A549 (cell line): ENCODE measurements around the gene COA8. TPM values are rescaled to one million over a fixed set of nuclear protein-coding genes. Genes with fewer than 3 reads are reported as not detected.

ENCODE experiments used
- ATAC-seq, 2 experiments: fragments of 200-7000 bp in 1 of 2; fragments of >200 bp in 1 of 2; cut with Nextera tagmentation in 1 of 2; cut with Tn5 transposase in 1 of 2; 3 replicates each; pipeline versions ENCODE4 v1.8.0 to v1.9.1; 2018 to 2020; ENCODE audit warnings: mild to moderate bottlenecking in 1 of 2, moderate library complexity in 1 of 2
- CTCF ChIA-PET: fragments of 300-600 bp; sonication (Branson Sonifier 250); formaldehyde crosslinking; extraction: SDS; loops from one replicate; lab custom pipeline; 2021; ENCODE audit warnings: antibody characterized with exemption, inconsistent platforms; lab: Yijun Ruan, JAX
- POLR2A ChIA-PET: fragments of 350-600 bp; formaldehyde crosslinking; extraction: SDS; loops from one replicate; lab custom pipeline; 2021; ENCODE audit warnings: antibody characterized with exemption, inconsistent platforms; lab: Yijun Ruan, JAX
- DNase-seq, 2 experiments: peaks; one replicate each; pipeline versions ENCODE4 v3.0.0 to v3.0.0-alpha.2; 2011 to 2016; ENCODE audit warnings: low read depth in 1 of 2, low spot score in 1 of 2
- FAIRE-seq: peaks from 2 replicates; lab custom pipeline; 2011; peaks lifted over from hg19 to GRCh38; lab: Jason Lieb, UNC
- H3K27ac ChIP-seq, 2 experiments: fragments of >200 bp; sonication (Bioruptor Twin); formaldehyde crosslinking; 3 replicates each; pipeline ENCODE4 v1.5.1; 2016 to 2017
- H3K4me1 ChIP-seq: fragments of >200 bp; sonication (Bioruptor Twin); formaldehyde crosslinking; 3 replicates; pipeline ENCODE4 v1.6.1; 2016
- H3K4me2 ChIP-seq: fragments of >200 bp; sonication (Bioruptor Twin); formaldehyde crosslinking; 3 replicates; pipeline ENCODE4 v1.6.1; 2016
- H3K4me3 ChIP-seq: fragments of >200 bp; sonication (Bioruptor Twin); formaldehyde crosslinking; 3 replicates; pipeline ENCODE4 v1.5.1; 2016
- H3K9me3 ChIP-seq: fragments of >200 bp; sonication (Bioruptor Twin); formaldehyde crosslinking; 3 replicates; pipeline ENCODE4 v1.6.1; 2016
- CBX8 ChIP-seq: fragments of 200-600 bp; sonication (generic); IDR thresholded peaks from 2 replicates; pipeline ENCODE4 v1.6.1; 2016
- CHD2 ChIP-seq: fragments of 150-350 bp; IDR thresholded peaks from 2 replicates; pipeline ENCODE4 v1.6.1; 2014; ENCODE audit warnings: low read length; ENCODE audit not compliant: partially characterized antibody
- CTCF ChIP-seq: fragments of >200 bp; sonication (Bioruptor Twin); formaldehyde crosslinking; IDR thresholded peaks from 3 replicates; pipeline ENCODE4 v1.5.1; 2016
- ELK1 ChIP-seq: fragments of 150-350 bp; IDR thresholded peaks from 2 replicates; pipeline ENCODE4 v1.6.1; 2014; ENCODE audit warnings: low read depth, mild to moderate bottlenecking, low read length
- FOSL2 ChIP-seq, 2 experiments: fragments of 450-650 bp in 1 of 2; fragments of >200 bp in 1 of 2; sonication (Bioruptor Twin) in 1 of 2; formaldehyde crosslinking; IDR thresholded peaks; 2 replicates each; pipeline versions ENCODE4 v1.5.0 to v1.6.1; 2016 to 2020; ENCODE audit warnings: mild to moderate bottlenecking in 1 of 2, moderate library complexity in 1 of 2
- FOXS1 ChIP-seq: fragments of 250-450 bp; sonication (Bioruptor Pico); IDR thresholded peaks from 2 replicates; pipeline ENCODE4 v1.5.0; 2020; ENCODE audit warnings: mild to moderate bottlenecking, moderate library complexity
- HEYL ChIP-seq: fragments of 250-450 bp; sonication (Bioruptor Pico); IDR thresholded peaks from 2 replicates; pipeline ENCODE4 v1.8.0; 2021; ENCODE audit warnings: mild to moderate bottlenecking, moderate library complexity
- HOXB13 ChIP-seq: fragments of 250-450 bp; sonication (Bioruptor Pico); IDR thresholded peaks from 2 replicates; pipeline ENCODE4 v1.5.0; 2020; ENCODE audit warnings: low read depth, mild to moderate bottlenecking, moderate library complexity
- JUNB ChIP-seq: fragments of >200 bp; sonication (Bioruptor Twin); formaldehyde crosslinking; IDR thresholded peaks from 2 replicates; pipeline ENCODE4 v1.6.1; 2016
- KDM1A ChIP-seq: fragments of 200-600 bp; sonication (generic); IDR thresholded peaks from 2 replicates; pipeline ENCODE4 v1.6.1; 2016; ENCODE audit warnings: low read depth, mild to moderate bottlenecking
- MAZ ChIP-seq: fragments of 150-350 bp; IDR thresholded peaks from 2 replicates; pipeline ENCODE4 v1.6.1; 2014; ENCODE audit warnings: antibody characterized with exemption, low read depth, low read length, borderline replicate concordance
- MYC ChIP-seq: IDR thresholded peaks from 2 replicates; pipeline ENCODE4 v1.6.1; 2012; ENCODE audit warnings: mild to moderate bottlenecking, inconsistent platforms, low read length, improper control_type of control experiment, borderline replicate concordance
- NFE2L2 ChIP-seq: fragments of 150-350 bp; conservative IDR thresholded peaks from 2 replicates; pipeline ENCODE4 v1.6.1; 2014; ENCODE audit warnings: low read length
- NR3C1 ChIP-seq: fragments of >200 bp; sonication (Bioruptor Twin); formaldehyde crosslinking; IDR thresholded peaks from 3 replicates; pipeline ENCODE4 v1.6.1; 2017
- POLR2AphosphoS2 ChIP-seq: conservative IDR thresholded peaks from 2 replicates; pipeline ENCODE4 v1.6.1; 2012; ENCODE audit warnings: low read length, improper control_type of control experiment, inconsistent platforms
- REST ChIP-seq: fragments of 200-600 bp; sonication (generic); IDR thresholded peaks from 2 replicates; pipeline ENCODE4 v1.6.1; 2016; ENCODE audit warnings: antibody characterized with exemption, mild to moderate bottlenecking, moderate library complexity
- TFCP2L1 ChIP-seq: fragments of 250-450 bp; sonication (Bioruptor Pico); IDR thresholded peaks from 2 replicates; pipeline ENCODE4 v1.5.0; 2021; ENCODE audit warnings: mild to moderate bottlenecking
- USF2 ChIP-seq: fragments of 450-650 bp; IDR thresholded peaks from 2 replicates; pipeline ENCODE4 v1.6.1; 2014; ENCODE audit warnings: antibody characterized with exemption
- ZNF302 ChIP-seq: fragments of 250-450 bp; sonication (Bioruptor Pico); IDR thresholded peaks from 2 replicates; pipeline ENCODE4 v1.9.0; 2021; ENCODE audit warnings: inconsistent platforms, mild to moderate bottlenecking, moderate library complexity
- ZSCAN20 ChIP-seq: fragments of 250-450 bp; sonication (Bioruptor Pico); IDR thresholded peaks from 2 replicates; pipeline ENCODE4 v1.8.0; 2022; ENCODE audit warnings: mild to moderate bottlenecking, moderate library complexity
- WGBS: methylation state at CpG from one replicate; pipeline ENCODE4 v1.1.6; 2017; ENCODE audit errors: missing lambda C conversion rate; 5-methylcytosine and 5-hydroxymethylcytosine counted together
- polyA plus RNA-seq, 4 experiments: library from polyadenylated mRNA; depleted of rRNA in 3 of 4; stranded (reverse); fragments of >200 nt; fragmentation: RNase III in 1 of 4; extraction: RNeasy Plus Mini Kit Qiagen cat#74134 plus additional on column Dnase treatment in 1 of 4; gene quantifications; 2 replicates in 3 of 4; 3 replicates in 1 of 4; pipeline ENCODE4 v1.2.3, GENCODE V29; 2011 to 2017

COA8 gene
- polyA plus RNA-seq, 2 of the 4 experiments (the other 2 are of a cell fraction): 29.8 to 34.9 TPM

GRCh38 chr14:103558071-103558882 is 4.5 kb upstream of the COA8 start (continued):
- no peak for TF ChIP-seq KDM1A
- no peak for TF ChIP-seq JUNB
- no peak for TF ChIP-seq HEYL
- TF ChIP-seq, all 56 proteins: peak for 0

GRCh38 chr14:103559766-103560165 is 3.0 kb upstream of the COA8 start:
- H3K9me3 ChIP-seq: no peaks in the 10 kb centered on the region
- WGBS: 91% methylated on average over 9 of the region's 9 CpGs
- ChIA-PET POLR2A (no interaction called here), CTCF (interaction anchor here (6.8 to 9.1 kb wide), 2 partner anchors 12 to 40 kb away, joined by 52 to 100 read pairs; no protein-coding TSS in a partner anchor)
- H3K27ac ChIP-seq: no peak overlapping the region
- H3K4me2 ChIP-seq: no peak overlapping the region
- TF ChIP-seq POLR2AphosphoS2 (no peak), TFCP2L1 (CRISPR knock-in tag) (no peak), NFE2L2 (no peak), ZNF302 (CRISPR knock-in tag) (no peak), ELK1 (no peak), MAZ (no peak), FOXS1 (CRISPR knock-in tag) (no peak), REST (no peak), CTCF (no peak), CHD2 (no peak), HOXB13 (no peak), CBX8 (no peak), NR3C1 (no peak), USF2 (no peak), ZSCAN20 (no peak), MYC (no peak), FOSL2 (IDR thresholded peaks at IDR 0.05) (no peak), FOSL2 (CRISPR knock-in tag; IDR thresholded peaks at IDR 0.05) (no peak)
- DNase-seq (no peak), FAIRE-seq (no peak), ATAC-seq (no peak)
- peaks cover 37% of the 10 kb centered on the region for H3K4me1 ChIP-seq
- H3K4me3 ChIP-seq: no peak overlapping the region
